Esophagus squamous epithelium (tissue), 5 donors: ENCODE results near the gene CFAP206. TPM values are rescaled to one million over a fixed set of nuclear protein-coding genes. Genes with fewer than 3 reads are reported as not detected.

Experiments
- DNase-seq: peaks from one replicate; lab custom pipeline; 2025; lab: John Stamatoyannopoulos, UW
- H3K27ac ChIP-seq, 4 donors: fragments of 200-600 bp; sonication (generic); one replicate each; pipeline ENCODE4 v1.5.1; 2016 to 2019; ENCODE audit warnings: mild to moderate bottlenecking in 1 of 4
- H3K27me3 ChIP-seq, 4 donors: fragments of 200-600 bp; sonication (generic); 1 replicate in 3 of 4; 2 replicates in 1 of 4; pipeline versions ENCODE4 v1.5.1 to v1.6.0; 2017 to 2021; ENCODE audit warnings: antibody characterized with exemption in 1 of 4
- H3K36me3 ChIP-seq, 3 donors: fragments of 200-600 bp; sonication (generic); one replicate each; pipeline ENCODE4 v1.5.1; 2016 to 2019
- H3K4me1 ChIP-seq, 3 donors: fragments of 200-600 bp; sonication (generic); one replicate each; pipeline ENCODE4 v1.5.1; 2017 to 2019
- H3K4me3 ChIP-seq, 4 donors: fragments of 200-600 bp; sonication (generic); 1 replicate in 3 of 4; 2 replicates in 1 of 4; pipeline ENCODE4 v1.5.1; 2016 to 2019; ENCODE audit warnings: mild to moderate bottlenecking in 2 of 4, moderate library complexity in 1 of 4
- H3K9me3 ChIP-seq, 3 donors: fragments of 200-600 bp; sonication (generic); one replicate each; pipeline ENCODE4 v1.5.1; 2016 to 2019
- CTCF ChIP-seq, 6 experiments: fragments of 450-650 bp in 4 of 6; fragments of 200-600 bp in 2 of 6; sonication (generic) in 2 of 6; IDR thresholded peaks; one replicate each; pipeline ENCODE4 v1.5.1; 2016 to 2019; ENCODE audit warnings: antibody characterized with exemption in 6 of 6, mild to moderate bottlenecking in 4 of 6, moderate library complexity in 4 of 6
- POLR2A ChIP-seq, 4 donors: fragments of 450-650 bp; IDR thresholded peaks; one replicate each; pipeline ENCODE4 v1.6.1; 2017; ENCODE audit warnings: antibody characterized with exemption in 4 of 4, mild to moderate bottlenecking in 4 of 4, moderate library complexity in 3 of 4
- WGBS, 2 donors: methylation state at CpG; one replicate each; pipeline ENCODE4 v1.1.5; 2018; 5-methylcytosine and 5-hydroxymethylcytosine counted together
- intact Hi-C: fragments of 100-400 bp; cut with DNase I; formaldehyde crosslinking; loops from one replicate; pipeline ENCODE4 v1.15.0; 2022
- total RNA-seq, 4 donors: library from RNA; depleted of rRNA; stranded (reverse); fragments of >200 nt; gene quantifications; one replicate each; pipeline ENCODE4 v1.1.0, GENCODE V29; 2016
- donor health status: DM: yes; HTN: yes; CAD: no.

Gene CFAP206
- total RNA-seq, 4 donors from 2014 or later, result 0.26 TPM; not detected in 3

- no peaks in the 10 kb centered on the region for H3K27me3 ChIP-seq
- no peak overlapping the region for H3K4me3 ChIP-seq
- no peak overlapping the region for H3K27ac ChIP-seq
- TF ChIP-seq CTCF (IDR thresholded peaks at IDR 0.05) (no peak), POLR2A (IDR thresholded peaks at IDR 0.05) (no peak)
- no peak for DNase-seq
- intact Hi-C loops, result no loop called here
- no peaks in the 10 kb centered on the region for H3K36me3 ChIP-seq
- 36 to 74% methylated on average over 1 of the region's 1 CpG for WGBS, 2 donors
- H3K4me1 ChIP-seq, result no peaks in the 10 kb centered on the region
- no peaks in the 10 kb centered on the region for H3K9me3 ChIP-seq
These were observed 23.7 kb upstream of the CFAP206 start for GRCh38 chr6:87384038-87384437.

- Histone ChIP-seq H3K9me3 (no peaks in the 10 kb centered on the region), H3K27me3 (no peaks in the 10 kb centered on the region), H3K4me1 (no peaks in the 10 kb centered on the region), H3K4me3 (no peak overlapping the region), H3K36me3 (no peaks in the 10 kb centered on the region), H3K27ac (no peak overlapping the region)
- TF ChIP-seq CTCF (IDR thresholded peaks at IDR 0.05) (no peak), POLR2A (IDR thresholded peaks at IDR 0.05) (no peak)
- intact Hi-C loops, result no loop called here
- 79 to 83% methylated on average over 3 of the region's 3 CpGs for WGBS, 2 donors
- no peak for DNase-seq
These were observed 23.3 kb upstream of the CFAP206 start for GRCh38 chr6:87384449-87384848.

GRCh38 chr6:87391334-87391733, 16.4 kb upstream of the CFAP206 start:
- no peak for DNase-seq
- H3K9me3 ChIP-seq, result no peaks in the 10 kb centered on the region
- no peaks in the 10 kb centered on the region for H3K27me3 ChIP-seq
- WGBS, 2 donors, result 56 to 63% methylated on average over 3 of the region's 3 CpGs
- H3K4me3 ChIP-seq, result no peak overlapping the region
- no peaks in the 10 kb centered on the region for H3K4me1 ChIP-seq
- TF ChIP-seq CTCF (IDR thresholded peaks at IDR 0.05) (no peak), POLR2A (IDR thresholded peaks at IDR 0.05) (no peak)
- H3K27ac ChIP-seq, result no peak overlapping the region
- intact Hi-C loops, result no loop called here
- H3K36me3 ChIP-seq, result no peaks in the 10 kb centered on the region

- Histone ChIP-seq H3K9me3 (no peaks in the 10 kb centered on the region), H3K27me3 (no peaks in the 10 kb centered on the region), H3K4me3 (no peak overlapping the region), H3K27ac (no peak overlapping the region), H3K4me1 (no peaks in the 10 kb centered on the region), H3K36me3 (no peaks in the 10 kb centered on the region)
- TF ChIP-seq CTCF (IDR thresholded peaks at IDR 0.05) (peak; percentile 52 to 84 (median 71)), POLR2A (IDR thresholded peaks at IDR 0.05) (no peak)
- no peak for DNase-seq
- 4 to 8% methylated on average over 2 of the region's 2 CpGs for WGBS, 2 donors
- intact Hi-C loops, result no loop called here
These were observed 14.6 kb upstream of the CFAP206 start for GRCh38 chr6:87393026-87393622.

- intact Hi-C loops, result no loop called here
These were observed 12.3 kb upstream of the CFAP206 start for GRCh38 chr6:87395431-87395830.

More at GRCh38 chr6:87395431-87395830, 12.3 kb upstream of the CFAP206 start:
- no peak overlapping the region for H3K27ac ChIP-seq
- TF ChIP-seq POLR2A (IDR thresholded peaks at IDR 0.05) (no peak), CTCF (IDR thresholded peaks at IDR 0.05) (no peak)
- no peaks in the 10 kb centered on the region for H3K9me3 ChIP-seq
- WGBS, 2 donors, result 70 to 71% methylated on average over 2 of the region's 2 CpGs
- H3K27me3 ChIP-seq, result no peaks in the 10 kb centered on the region
- H3K36me3 ChIP-seq, result no peaks in the 10 kb centered on the region
- DNase-seq, result no peak
- no peak overlapping the region for H3K4me3 ChIP-seq
- no peaks in the 10 kb centered on the region for H3K4me1 ChIP-seq
